GM03348 (cell line): Measurements from ENCODE around the gene IFNAR1.

Experiments
- DNase-seq: peaks from one replicate; pipeline ENCODE4 v3.0.0; 2012; ENCODE audit warnings: low spot score

IFNAR1 gene

DNA sequence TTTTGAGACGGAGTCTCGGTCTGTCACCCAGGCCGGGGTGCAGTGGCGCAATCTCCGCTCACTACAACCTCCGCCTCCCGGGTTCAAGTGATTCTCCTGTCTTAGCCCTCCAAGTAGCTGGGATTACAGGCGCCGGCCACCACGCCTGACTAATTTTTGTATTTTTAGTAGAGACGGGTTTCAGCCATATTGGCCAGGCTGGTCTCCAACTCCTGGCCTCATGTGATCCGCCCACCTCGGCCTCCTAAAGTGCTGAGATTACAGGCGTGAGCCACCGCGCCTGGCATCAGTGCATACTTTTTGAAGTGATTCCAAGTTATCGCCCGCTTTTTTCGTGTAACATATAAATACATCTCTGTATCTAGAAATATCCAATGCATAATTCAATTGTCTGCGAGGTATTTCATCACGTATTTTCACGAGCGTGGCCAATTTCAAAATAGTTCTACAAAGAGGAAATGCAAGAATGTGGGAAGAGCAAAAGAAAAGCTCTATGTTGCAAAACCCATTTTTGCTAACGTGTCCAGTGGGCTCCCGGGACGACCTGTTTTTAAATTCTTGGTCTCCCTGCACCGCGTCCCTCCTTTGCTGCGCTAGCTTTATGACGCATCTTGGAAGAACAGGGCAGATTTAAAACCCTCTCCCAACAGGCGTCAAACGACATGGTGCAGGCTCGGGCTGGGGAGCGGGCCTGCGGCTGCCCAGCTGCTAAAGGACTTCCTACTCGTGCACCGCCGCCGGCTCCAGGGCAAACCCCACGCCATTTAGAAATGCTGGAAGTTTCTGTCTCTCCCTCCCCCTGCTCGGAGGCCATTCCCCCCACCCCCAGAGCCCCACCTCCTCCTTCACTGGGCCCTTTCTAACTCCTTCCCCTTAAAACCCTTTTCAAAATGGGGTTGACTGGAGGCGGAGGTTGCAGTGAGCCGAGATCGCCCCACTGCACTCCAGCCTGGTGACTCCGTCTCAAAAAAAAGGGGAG, 77.5 kb downstream of the IFNAR1 start:
- DNase-seq: peak; percentile 86

GRCh38 chr21:33403128-33403785, 78.5 kb downstream of the IFNAR1 start, which contains the start of gene IFNGR2:
Gene IFNGR2 (plus strand): TSS chr21:33403413. CDS start chr21:33403544, 131 bp downstream.
- DNase-seq: peak; percentile 78

- peak; percentile 72 for DNase-seq
These were observed 79.2 kb downstream of the IFNAR1 start for GRCh38 chr21:33403786-33404585.

DNA sequence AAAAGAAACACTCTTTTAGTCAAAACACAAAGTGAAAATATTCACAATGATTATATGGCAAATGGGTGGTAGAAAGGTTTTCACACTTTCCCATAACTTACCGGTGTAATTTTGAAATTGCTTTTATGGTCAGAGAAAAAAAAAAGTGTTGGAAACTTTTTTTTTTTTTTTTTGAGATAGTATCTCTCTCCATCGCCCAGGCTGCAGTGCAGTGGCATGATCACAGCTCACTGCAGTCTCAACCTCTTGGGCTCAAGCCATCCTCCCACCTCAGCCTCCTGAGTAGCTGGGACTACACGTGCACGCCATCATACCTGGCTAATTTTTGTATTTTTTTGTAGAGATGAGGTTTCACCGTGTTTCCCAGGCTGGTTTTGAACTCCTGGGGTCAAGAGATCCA, 81.7 kb downstream of the IFNAR1 start:
- DNase-seq: no peak
